Stimulated activated CD8-positive, alpha-beta memory T cell treated with anti-CD3 and anti-CD28 coated beads, Interleukin-7, amount 100 ng/mL, for 48 hours (primary cell): ENCODE measurements around the gene MET.
"Not testable (repeated sequence)": the region's sequence is repeated elsewhere in the genome, so short reads cannot be mapped to it uniquely, and the experiment has no call there.

Experiments
- DNase-seq, 2 donors: peaks; one replicate each; pipeline ENCODE4 v3.0.0-alpha.2; 2020; ENCODE audit warnings: low read depth in 1 of 2; ENCODE audit errors: extremely low read depth in 1 of 2

Gene MET

GRCh38 chr7:116743835-116744234, 71.8 kb downstream of the MET start:
- DNase-seq = not testable (repeated sequence)

- DNase-seq = not testable (repeated sequence)
These were observed 74.4 kb downstream of the MET start for GRCh38 chr7:116746388-116746787.

- DNase-seq = not testable (repeated sequence)
These were observed 79.1 kb downstream of the MET start for GRCh38 chr7:116751070-116751469.

GRCh38 chr7:116752305-116753074, 80.5 kb downstream of the MET start:
- DNase-seq = no peak

- DNase-seq = no peak
These were observed 81.1 kb downstream of the MET start for GRCh38 chr7:116753130-116753529.

GRCh38 chr7:116754186-116754585, 82.2 kb downstream of the MET start:
- DNase-seq = no peak

GRCh38 chr7:116757283-116757682, 85.3 kb downstream of the MET start:
- no peak for DNase-seq

- DNase-seq = not testable (repeated sequence)
These were observed 87.6 kb downstream of the MET start for GRCh38 chr7:116759642-116760041.

- DNase-seq = no peak
These were observed 91.0 kb downstream of the MET start for GRCh38 chr7:116762971-116763370.

- no peak for DNase-seq
These were observed 91.7 kb downstream of the MET start for GRCh38 chr7:116763647-116764046.

GRCh38 chr7:116766881-116767280, 94.9 kb downstream of the MET start:
- DNase-seq = no peak

- no peak for DNase-seq
These were observed 97.5 kb downstream of the MET start for GRCh38 chr7:116769546-116769945.

- DNase-seq = no peak
These were observed 98.9 kb downstream of the MET start for GRCh38 chr7:116770941-116771340.

GRCh38 chr7:116771640-116772039, 99.6 kb downstream of the MET start:
- no peak for DNase-seq

GRCh38 chr7:116772423-116772863, 100.4 kb downstream of the MET start:
- no peak for DNase-seq

GRCh38 chr7:116772926-116773749, 101.1 kb downstream of the MET start:
- no peak for DNase-seq

GRCh38 chr7:116776046-116776445, 104.0 kb downstream of the MET start:
- no peak for DNase-seq

GRCh38 chr7:116776610-116777289, 104.8 kb downstream of the MET start:
- DNase-seq = no peak

- DNase-seq = no peak
These were observed 105.8 kb downstream of the MET start for GRCh38 chr7:116777651-116778281.

GRCh38 chr7:116779216-116779615, 107.2 kb downstream of the MET start:
- DNase-seq = no peak

- DNase-seq = no peak
These were observed 107.9 kb downstream of the MET start for GRCh38 chr7:116779931-116780330.
